Activated CD4-positive, CD25-positive, alpha-beta regulatory T cell treated with anti-CD3 and anti-CD28 coated beads, Interleukin-2, amount 50 U/mL, for 24 hours (primary cell): ENCODE results near the gene CGNL1.

Experiments
- ATAC-seq, 2 donors: fragments of 150-1000 bp; cut with Tn5 transposase; one replicate each; pipeline ENCODE4 v1.10.0; 2021; ENCODE audit warnings: mild to moderate bottlenecking in 1 of 2, moderate library complexity in 1 of 2

Gene CGNL1

GRCh38 chr15:57354436-57355123 is 21.7 kb upstream of the CGNL1 start:
- ATAC-seq: no peak

DNA sequence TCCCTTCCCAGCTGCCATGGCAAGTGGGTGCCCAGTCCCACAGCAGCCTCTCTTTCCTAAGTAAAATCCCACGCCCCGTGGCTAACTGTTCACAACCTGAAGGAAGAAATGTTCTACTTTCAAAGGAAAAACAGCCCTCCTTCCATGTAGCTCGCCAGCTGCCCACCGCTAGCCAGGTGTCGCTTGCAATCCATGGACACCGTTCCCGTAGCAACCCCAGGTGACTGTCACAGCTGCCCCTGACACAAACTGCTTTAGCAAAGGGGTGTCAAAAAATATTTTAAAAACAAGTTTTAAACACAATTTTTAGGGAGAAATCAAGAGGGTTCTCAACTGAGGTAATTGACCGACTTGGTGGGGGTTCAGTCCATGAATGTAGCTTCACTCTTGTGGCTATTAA is 21.0 kb upstream of the CGNL1 start:
- ATAC-seq: no peak

GRCh38 chr15:57356178-57356577 is 20.1 kb upstream of the CGNL1 start:
- ATAC-seq: no peak

DNA sequence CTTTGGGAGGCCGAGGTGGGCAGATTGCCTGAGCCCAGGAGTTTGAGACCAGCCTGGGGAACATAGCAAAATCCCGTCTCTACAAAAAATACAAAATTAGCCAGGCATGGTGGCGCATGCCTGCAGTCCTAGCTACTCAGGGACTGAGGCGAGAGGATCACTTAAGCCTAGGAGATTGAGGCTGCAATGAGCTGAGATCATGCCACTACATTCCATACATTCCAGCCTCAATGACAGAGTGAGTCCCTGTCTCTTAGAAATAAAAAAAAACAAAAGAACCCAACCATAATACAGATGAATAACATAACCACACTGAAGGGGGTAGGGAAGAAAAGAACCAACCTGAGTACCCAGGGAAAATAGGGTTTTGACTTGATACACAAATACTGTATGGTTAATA is 19.7 kb upstream of the CGNL1 start:
- ATAC-seq: no peak

DNA sequence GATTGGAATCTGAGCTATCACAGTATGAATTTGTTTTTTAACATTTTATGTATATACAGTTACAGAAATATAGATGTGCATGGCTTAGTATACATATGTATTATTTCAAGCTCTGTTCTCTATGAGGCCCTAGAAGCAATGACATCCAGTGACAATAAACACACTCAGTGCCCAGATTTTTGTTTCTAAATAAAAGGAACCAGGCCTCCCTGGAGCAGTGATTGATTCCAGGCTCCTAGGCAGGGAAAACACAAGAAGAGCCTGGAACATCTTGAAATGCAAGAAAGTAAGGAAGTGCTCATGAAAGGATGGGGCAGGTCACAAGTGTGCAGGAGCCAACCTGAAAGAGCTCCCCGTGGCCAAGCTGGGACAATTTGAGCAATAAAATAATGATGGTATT is 18.5 kb upstream of the CGNL1 start:
- no peak for ATAC-seq

- ATAC-seq: no peak
Measured at GRCh38 chr15:57358571-57358970, 17.7 kb upstream of the CGNL1 start.

DNA sequence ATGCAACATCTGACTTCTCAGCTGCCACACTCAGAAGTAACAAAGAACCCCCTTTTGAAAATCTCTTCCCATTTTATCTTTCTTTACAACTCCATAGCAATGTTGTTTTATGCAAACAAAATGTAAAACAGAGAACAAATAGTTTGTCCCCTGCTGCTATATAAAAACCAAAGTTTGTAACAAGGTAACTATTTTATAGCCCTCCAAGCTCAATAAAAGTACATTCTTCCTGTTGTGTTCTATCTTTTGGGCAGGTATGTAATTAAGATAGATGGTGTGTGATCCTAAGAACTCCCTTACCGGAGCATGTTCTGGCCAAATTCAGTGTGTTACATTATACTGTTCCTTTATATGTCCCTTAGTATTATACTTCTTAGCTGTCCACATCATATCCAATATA is 12.6 kb upstream of the CGNL1 start:
- no peak for ATAC-seq

- ATAC-seq: no peak
Measured at GRCh38 chr15:57364282-57365007, 11.9 kb upstream of the CGNL1 start.

DNA sequence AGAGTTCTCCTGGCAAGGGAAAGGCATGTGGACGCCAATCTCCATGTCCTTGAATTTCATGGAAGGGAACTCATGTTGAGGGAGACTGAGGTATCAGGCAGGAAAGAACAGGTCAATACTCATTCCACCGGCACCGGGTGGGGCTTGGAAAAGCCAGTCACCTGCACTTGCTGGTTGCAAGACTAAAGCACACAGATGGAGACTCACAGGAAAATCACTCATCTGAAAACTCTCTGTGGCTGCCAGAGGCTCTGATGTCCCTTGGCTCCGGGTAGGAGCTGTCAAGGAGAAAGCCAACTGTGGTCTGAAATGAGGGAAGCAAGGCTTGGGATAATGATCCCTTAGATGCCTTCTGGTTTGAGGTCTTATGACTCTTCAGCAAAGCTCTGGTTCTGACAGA is 8.7 kb upstream of the CGNL1 start:
- no peak for ATAC-seq

DNA sequence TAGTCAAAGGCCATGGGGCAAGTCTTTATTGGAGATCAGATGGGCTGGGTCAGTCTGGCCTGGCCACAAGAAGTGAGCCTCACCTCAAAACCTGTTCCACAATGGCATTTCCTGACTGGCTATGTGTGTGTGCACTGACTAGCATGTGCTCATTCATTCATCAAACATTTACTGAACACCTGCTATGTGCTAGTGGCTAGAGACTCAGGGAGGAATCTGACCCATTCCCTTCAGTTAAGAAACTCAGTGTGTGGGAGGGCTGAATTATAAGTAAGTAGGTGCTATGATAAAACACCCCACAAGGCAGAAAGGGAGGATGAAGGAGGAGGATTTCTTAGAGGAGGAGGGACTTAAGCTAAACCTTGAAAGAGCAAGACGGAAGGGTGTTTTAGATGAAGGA is 5.4 kb upstream of the CGNL1 start:
- ATAC-seq: no peak

GRCh38 chr15:57373251-57373881 is 2.9 kb upstream of the CGNL1 start:
- no peak for ATAC-seq

GRCh38 chr15:57373882-57374276 is 2.4 kb upstream of the CGNL1 start:
- no peak for ATAC-seq

DNA sequence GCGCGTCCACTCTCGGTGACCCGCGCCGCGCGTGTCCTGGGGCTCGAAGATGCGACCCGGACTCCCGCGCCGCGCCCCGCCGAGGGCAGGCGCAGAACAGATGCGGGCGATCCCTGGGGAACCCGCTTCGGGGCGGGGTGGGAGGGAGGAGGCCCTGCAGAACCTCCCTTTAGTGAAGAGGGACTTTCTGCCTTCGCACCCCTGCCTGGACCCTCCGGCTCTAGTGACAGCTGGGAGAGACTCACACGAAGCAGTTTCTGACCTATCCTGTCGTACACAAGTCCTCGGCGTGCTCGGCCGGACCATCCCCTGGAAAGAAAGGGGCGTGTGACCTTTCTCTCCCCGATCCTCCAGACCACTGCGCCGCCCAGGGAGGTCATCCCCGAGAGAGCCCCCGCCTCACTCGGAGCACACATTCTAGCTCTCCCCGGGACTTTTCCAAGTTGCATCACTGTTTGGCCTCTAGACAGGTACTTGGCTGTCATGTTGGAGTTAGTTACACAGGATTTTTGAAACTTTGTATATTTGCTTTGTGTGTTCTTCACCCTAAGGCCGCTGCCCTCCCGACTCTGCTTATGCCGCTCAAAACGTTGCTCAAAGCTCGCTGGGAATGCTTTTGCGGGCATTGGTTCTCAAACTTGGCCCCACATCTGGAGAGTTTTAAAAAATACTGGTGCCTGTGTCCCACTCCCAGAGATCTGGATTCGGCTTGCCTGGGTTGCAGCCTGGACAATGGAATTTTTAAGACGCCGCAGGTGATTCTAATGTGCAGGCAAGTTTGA is 582 bp downstream of the CGNL1 start:
- no peak for ATAC-seq

DNA sequence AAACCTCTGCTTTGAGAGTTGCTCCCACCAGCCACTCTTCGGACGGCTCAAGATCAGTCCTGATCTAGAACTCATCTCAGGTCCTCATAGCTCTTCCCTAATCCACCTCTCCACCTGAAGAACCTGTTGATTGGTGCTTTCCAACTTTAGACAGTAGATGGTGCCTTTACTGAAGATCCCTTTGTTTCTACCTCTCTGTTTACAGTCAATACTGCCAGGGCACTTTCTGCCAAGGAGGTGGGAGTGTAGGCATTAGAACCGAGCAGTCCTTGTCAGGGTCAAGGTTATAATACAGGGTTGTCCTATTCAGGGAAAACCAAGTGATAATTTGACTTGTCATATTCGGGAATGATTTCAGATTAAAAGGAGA is 1.2 kb downstream of the CGNL1 start:
- ATAC-seq: no peak

- no peak for ATAC-seq
Measured at GRCh38 chr15:57379487-57379886, 3.2 kb downstream of the CGNL1 start.

- no peak for ATAC-seq
Measured at GRCh38 chr15:57380854-57381253, 4.5 kb downstream of the CGNL1 start.

- no peak for ATAC-seq
Measured at GRCh38 chr15:57382215-57382614, 5.9 kb downstream of the CGNL1 start.

DNA sequence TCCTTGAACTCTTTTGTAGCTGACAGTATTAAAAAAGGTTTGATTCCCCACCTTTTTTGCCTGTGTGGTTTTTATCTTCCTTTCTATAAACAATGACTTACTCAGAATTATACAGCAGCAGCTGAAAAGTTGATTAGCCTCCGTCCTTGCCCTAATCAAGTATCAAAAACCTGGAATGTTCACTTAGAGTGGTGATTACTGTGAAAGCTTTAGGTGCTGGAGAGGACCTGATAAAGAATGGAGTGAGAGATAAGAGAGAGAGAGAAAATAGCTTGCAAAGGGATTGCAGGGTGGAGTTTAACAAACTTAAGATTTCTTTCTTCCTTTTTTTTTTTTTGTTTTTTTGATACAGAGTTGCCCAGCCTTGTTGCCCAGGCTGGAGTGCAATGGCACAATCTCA is 6.7 kb downstream of the CGNL1 start:
- no peak for ATAC-seq

GRCh38 chr15:57384024-57384423 is 7.7 kb downstream of the CGNL1 start:
- ATAC-seq: no peak

DNA sequence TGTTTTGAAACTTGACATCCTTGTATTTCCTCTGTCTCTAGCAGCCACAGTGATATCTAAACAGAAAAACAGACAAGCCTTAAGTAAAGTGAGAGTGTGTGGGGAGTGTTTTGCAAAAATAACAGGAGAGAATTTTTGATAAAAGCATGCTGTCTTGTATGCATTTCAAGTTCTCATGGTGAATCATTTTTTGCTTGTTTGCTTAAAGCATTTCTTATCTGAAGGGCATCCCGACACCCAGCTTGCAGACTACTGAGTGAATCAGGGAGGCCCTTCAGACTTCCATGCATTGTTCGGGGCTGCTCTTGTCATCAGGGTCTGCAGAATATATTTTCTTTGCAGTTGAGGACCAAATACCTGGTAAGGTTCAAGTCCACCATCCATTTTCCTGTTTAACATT is 8.5 kb downstream of the CGNL1 start:
- ATAC-seq: no peak

DNA sequence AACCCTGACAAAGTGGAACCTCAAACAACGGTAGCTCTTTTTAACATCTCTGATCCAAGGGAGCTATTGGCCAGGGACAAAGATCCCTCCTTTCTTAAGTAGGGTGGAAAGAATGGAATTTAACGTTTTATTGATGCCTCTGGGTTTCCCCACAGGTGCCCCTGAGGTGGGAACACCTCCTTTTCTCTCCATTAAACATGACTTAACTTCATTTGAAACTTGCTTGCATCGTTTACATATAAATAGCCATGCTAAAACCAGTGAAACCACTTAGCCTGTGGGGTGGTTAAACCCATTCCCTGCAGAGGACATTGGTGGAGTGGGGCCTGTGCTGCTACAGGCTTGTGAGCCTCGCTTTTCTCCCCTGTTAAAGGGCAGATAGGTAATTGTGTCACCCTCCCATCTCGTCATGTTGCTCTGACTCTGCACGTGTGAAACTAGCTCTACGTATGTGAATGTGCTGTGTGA is 9.7 kb downstream of the CGNL1 start:
- no peak for ATAC-seq

- ATAC-seq: no peak
Measured at GRCh38 chr15:57386976-57387375, 10.7 kb downstream of the CGNL1 start.

DNA sequence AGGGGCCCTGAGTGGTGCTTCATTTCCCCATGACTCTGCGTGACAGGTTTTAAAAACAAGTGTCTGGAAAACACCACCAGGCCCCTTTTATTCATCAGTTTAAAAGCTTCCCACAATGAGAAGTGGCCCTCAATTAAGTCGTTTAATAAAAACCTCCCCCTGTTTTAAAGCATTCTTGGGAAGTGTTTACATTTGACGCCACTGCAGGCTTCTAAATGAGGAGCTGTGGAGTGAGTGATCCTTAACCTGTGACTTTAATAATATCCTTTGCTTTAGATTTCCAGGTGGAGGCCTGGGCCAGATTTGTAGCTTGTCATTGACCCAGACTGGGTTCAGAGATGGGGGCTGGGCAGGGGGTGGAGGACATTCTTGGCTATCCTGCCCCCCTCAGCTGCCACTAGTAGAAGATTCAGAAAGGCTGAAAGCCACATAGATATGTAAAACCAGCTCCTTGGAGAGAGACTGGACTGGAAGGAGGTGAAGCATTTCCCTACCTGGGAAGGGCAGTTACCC is 11.3 kb downstream of the CGNL1 start:
- ATAC-seq: no peak
